ENCODE measurements around the gene EYA2. TPM values are rescaled to one million over a fixed set of nuclear protein-coding genes. Genes with fewer than 3 reads are reported as not detected.

EYA2 gene
- polyA plus RNA-seq, 1 experiment = 4.0 TPM

DNA sequence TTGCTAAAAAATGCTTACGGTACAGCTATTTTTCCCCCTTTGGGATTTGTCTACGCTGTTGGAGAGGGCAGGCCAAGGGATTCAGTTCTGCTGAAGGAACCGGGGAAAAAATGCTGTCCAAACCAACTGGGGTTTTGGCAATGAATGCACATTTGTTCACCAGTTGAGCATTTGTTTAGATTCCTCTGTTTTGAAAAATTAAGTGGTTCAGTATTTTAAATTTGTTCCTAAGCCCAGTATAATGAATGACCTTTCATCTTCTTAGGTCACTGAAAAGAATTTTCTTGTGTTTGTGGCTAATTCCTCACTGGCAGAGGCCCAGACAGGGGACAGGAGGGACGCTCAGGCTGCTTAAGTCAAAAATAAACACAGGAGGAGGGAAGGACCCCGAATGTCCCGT, 10.8 kb upstream of the EYA2 start:
- Histone ChIP-seq H3K9me3 (ENCODE audit: control insufficient read depth, insufficient read depth, low read length) (no peaks in the 10 kb centered on the region), H3K4me3 (ENCODE audit: low read depth, low read length) (no peak overlapping the region), H3K27me3 (ENCODE audit: control insufficient read depth, insufficient read depth, low read length) (no peaks in the 10 kb centered on the region), H3K27ac (ENCODE audit: low read depth, low read length) (no peak overlapping the region)
- TF ChIP-seq, protein P1, sequence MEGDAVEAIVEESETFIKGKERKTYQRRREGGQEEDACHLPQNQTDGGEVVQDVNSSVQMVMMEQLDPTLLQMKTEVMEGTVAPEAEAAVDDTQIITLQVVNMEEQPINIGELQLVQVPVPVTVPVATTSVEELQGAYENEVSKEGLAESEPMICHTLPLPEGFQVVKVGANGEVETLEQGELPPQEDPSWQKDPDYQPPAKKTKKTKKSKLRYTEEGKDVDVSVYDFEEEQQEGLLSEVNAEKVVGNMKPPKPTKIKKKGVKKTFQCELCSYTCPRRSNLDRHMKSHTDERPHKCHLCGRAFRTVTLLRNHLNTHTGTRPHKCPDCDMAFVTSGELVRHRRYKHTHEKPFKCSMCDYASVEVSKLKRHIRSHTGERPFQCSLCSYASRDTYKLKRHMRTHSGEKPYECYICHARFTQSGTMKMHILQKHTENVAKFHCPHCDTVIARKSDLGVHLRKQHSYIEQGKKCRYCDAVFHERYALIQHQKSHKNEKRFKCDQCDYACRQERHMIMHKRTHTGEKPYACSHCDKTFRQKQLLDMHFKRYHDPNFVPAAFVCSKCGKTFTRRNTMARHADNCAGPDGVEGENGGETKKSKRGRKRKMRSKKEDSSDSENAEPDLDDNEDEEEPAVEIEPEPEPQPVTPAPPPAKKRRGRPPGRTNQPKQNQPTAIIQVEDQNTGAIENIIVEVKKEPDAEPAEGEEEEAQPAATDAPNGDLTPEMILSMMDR (IDR thresholded peaks at IDR 0.05; ENCODE audit: low read depth, low read length) = no peak
- ChIA-PET CTCF (no interaction called here), POLR2A (no interaction called here)
- no peak for DNase-seq (ENCODE audit: low read depth, low spot score)

DNA sequence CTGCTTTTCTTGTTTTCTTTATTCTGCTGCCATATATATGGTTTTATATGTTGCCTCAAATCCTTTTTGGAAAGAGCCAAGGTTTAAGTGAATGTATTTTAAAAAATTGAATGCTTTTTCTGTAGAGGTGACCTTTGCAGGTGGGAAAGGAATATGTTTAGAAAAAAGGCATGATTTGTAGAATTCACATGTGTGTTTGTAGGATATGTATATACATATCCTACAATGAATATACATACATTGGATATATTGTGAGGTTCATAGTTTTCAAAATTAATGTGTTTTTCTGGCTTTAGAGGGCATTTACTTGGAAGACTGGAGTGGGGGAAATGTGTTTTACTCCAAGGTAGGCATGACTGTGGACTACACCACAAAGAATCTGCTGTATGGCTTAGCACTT, 4.0 kb upstream of the EYA2 start:
- Histone ChIP-seq H3K27ac (ENCODE audit: low read depth, low read length) (no peak overlapping the region), H3K4me3 (ENCODE audit: low read depth, low read length) (no peak overlapping the region), H3K27me3 (ENCODE audit: control insufficient read depth, insufficient read depth, low read length) (no peaks in the 10 kb centered on the region), H3K9me3 (ENCODE audit: control insufficient read depth, insufficient read depth, low read length) (no peaks in the 10 kb centered on the region; the same call in 1 of the 2 replicates)
- DNase-seq (ENCODE audit: low read depth, low spot score) = no peak
- TF ChIP-seq, protein P1 (IDR thresholded peaks at IDR 0.05; ENCODE audit: low read depth, low read length) = no peak
- POLR2A ChIA-PET = no interaction called here
- CTCF ChIA-PET = interaction anchor here (0.6 kb wide), 1 partner anchor 233 kb away, joined by 3 read pairs; no protein-coding TSS in a partner anchor

DNA sequence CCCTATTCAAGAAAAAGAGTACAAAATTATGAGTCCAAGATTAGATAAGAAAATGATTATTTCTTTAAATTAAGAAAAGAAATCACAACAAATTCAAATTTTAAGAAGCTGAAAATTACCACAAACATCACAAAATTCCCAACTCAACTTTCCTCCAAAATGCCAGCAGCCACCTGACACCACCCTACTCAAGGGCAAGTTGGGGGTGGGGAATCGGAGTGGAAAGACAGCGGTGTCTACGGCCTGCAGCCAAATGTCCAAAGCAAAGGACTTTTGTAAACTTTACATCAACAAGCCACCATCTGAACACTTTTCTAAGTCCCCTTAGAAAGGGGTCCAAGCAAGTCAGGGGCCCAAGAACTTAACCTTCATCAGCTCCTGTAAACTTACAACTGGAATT, 1.6 kb upstream of the EYA2 start:
- H3K27me3 ChIP-seq (ENCODE audit: control insufficient read depth, insufficient read depth, low read length) = no peaks in the 10 kb centered on the region
- H3K9me3 ChIP-seq (ENCODE audit: control insufficient read depth, insufficient read depth, low read length) = no peaks in the 10 kb centered on the region; the same call in 1 of the 2 replicates
- POLR2A ChIA-PET = no interaction called here
- CTCF ChIA-PET = no interaction called here
- TF ChIP-seq, protein P1 (IDR thresholded peaks at IDR 0.05; ENCODE audit: low read depth, low read length) = no peak
- H3K4me3 ChIP-seq (ENCODE audit: low read depth, low read length) = no peak overlapping the region
- no peak for DNase-seq (ENCODE audit: low read depth, low spot score)
- no peak overlapping the region for H3K27ac ChIP-seq (ENCODE audit: low read depth, low read length)

DNA sequence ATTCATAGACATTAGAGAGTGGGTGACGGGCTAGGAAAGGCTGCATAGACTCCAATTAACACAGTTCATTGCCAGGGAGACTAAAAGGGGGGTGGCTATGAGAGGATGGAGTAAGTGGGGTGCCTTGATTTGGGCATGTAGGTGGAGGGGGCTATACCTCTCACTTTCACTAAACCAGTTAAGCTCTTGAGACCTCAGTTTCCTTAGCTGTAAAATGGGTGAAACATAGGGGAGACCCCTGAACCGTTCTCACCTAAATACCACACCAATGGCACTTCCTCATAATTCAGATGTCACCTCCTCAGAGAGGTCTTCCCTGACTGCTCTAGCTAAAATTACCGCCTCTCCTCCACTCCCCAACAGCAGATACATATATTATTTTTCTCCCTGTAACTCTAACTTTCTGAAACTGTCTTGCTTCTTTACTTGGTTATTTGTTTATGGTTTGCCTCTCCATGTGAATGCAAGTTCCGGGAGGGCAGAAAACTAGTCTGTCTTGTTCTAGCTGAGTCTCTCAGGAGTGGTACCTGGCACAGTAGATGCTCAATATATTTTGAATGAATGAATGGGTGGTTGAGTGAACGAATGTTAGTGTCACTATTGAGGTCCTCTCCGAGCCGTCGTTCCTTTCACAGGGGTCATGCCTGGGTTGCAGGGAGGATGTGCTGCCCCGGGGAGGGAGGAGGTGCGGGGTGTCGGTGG, 615 bp upstream of the EYA2 start:
- no peak overlapping the region for H3K27ac ChIP-seq (ENCODE audit: low read depth, low read length)
- no peaks in the 10 kb centered on the region for H3K27me3 ChIP-seq (ENCODE audit: control insufficient read depth, insufficient read depth, low read length)
- POLR2A ChIA-PET = no interaction called here
- CTCF ChIA-PET = no interaction called here
- no peak for DNase-seq (ENCODE audit: low read depth, low spot score)
- no peaks in the 10 kb centered on the region; the same call in 1 of the 2 replicates for H3K9me3 ChIP-seq (ENCODE audit: control insufficient read depth, insufficient read depth, low read length)
- H3K4me3 ChIP-seq (ENCODE audit: low read depth, low read length) = peak overlapping the region; percentile 70
- TF ChIP-seq, protein P1 (IDR thresholded peaks at IDR 0.05; ENCODE audit: low read depth, low read length) = no peak

DNA sequence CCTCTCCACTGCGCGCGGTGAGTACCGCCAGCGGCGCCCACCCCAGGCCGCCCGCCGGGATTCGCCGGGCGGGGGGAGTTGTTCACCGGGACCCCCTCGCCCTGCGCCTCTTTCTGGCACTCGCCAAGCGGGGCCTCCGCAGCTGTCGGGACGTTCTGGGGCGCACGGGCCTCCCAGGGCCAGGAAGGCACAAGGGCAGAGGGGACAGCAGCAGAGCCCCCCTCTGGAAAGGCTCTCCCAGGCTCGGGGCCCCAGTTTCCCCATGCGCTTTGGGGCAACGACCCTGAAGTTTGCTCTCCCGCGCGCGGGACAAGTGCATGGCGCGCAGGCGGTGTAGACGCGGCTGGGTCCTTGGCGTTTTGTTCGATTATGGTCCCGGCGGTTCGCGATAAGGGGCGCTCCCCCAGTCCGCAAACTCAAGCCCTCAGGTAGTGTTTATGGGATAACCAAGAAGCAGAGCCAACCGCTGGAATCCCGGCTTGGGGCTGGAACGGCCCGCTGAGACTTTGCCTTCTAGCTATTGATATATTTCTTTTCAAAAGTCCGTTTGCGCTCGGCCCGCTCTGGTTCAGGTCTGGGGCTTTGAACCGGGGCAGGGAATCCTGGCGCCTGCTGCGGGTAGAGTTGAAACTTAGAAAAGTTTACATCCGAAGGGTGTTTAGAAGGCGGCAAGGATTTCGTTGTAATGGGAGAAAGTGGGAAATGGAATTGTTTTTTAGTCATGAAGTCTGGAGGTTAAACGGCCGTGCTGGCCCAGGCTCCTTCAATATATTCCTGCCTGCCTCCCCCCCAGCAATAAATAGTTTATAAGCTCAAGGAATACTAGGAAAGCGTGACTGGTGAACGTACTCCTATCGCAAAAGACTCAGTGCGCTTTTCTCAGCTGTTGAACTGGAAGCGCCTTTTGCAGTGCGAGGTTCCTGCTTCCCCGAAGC, 595 bp downstream of the EYA2 start:
- no peak for DNase-seq (ENCODE audit: low read depth, low spot score)
- TF ChIP-seq, protein P1 (IDR thresholded peaks at IDR 0.05; ENCODE audit: low read depth, low read length) = no peak
- ChIA-PET POLR2A (no interaction called here), CTCF (interaction anchor here (0.7 kb wide), 1 partner anchor 102 kb away, joined by 5 read pairs; no protein-coding TSS in a partner anchor)
- Histone ChIP-seq H3K27ac (ENCODE audit: low read depth, low read length) (no peak overlapping the region), H3K9me3 (ENCODE audit: control insufficient read depth, insufficient read depth, low read length) (no peaks in the 10 kb centered on the region; the same call in 1 of the 2 replicates), H3K27me3 (ENCODE audit: control insufficient read depth, insufficient read depth, low read length) (no peaks in the 10 kb centered on the region), H3K4me3 (ENCODE audit: low read depth, low read length) (peak overlapping the region; percentile 70)
